Upper lobe of left lung (tissue), 6 donors: ENCODE measurements around the gene ATP8B3. TPM values are rescaled to one million over a fixed set of nuclear protein-coding genes. Genes with fewer than 3 reads are reported as not detected.
"Not testable (repeated sequence)": the region's sequence is repeated elsewhere in the genome, so short reads cannot be mapped to it uniquely, and the experiment has no call there.

Experiments
- ATAC-seq, 2 donors: fragments of 200-7000 bp; cut with Tn5 transposase; one replicate each; pipeline ENCODE4 v1.9.1; 2022; ENCODE audit warnings: mild to moderate bottlenecking in 2 of 2, moderate library complexity in 2 of 2; ENCODE audit not compliant: low FRiP score in 2 of 2
- DNase-seq, 2 donors: peaks; one replicate each; pipeline ENCODE4 v3.0.0-alpha.2; 2019 to 2020
- H3K27ac ChIP-seq, 4 donors: fragments of 200-600 bp; sonication (generic); one replicate each; pipeline ENCODE4 v1.5.1; 2016 to 2019
- H3K27me3 ChIP-seq, 4 donors: fragments of 200-600 bp; sonication (generic); one replicate each; pipeline ENCODE4 v1.5.1; 2017 to 2019
- H3K36me3 ChIP-seq, 4 donors: fragments of 200-600 bp; sonication (generic); one replicate each; pipeline ENCODE4 v1.5.1; 2016 to 2019
- H3K4me1 ChIP-seq, 4 donors: fragments of 200-600 bp; sonication (generic); one replicate each; pipeline ENCODE4 v1.5.1; 2018 to 2019
- H3K4me3 ChIP-seq, 4 donors: fragments of 200-600 bp; sonication (generic); one replicate each; pipeline ENCODE4 v1.5.1; 2017 to 2019; ENCODE audit warnings: mild to moderate bottlenecking in 2 of 4, moderate library complexity in 1 of 4
- H3K9me3 ChIP-seq, 4 donors: fragments of 200-600 bp; sonication (generic); one replicate each; pipeline ENCODE4 v1.5.1; 2018 to 2019
- EP300 ChIP-seq, 4 donors: sonication (generic); formaldehyde crosslinking; IDR thresholded peaks; one replicate each; pipeline ENCODE4 v1.5.1; 2017; ENCODE audit warnings: antibody characterized with exemption in 4 of 4, control low read depth in 2 of 4
- POLR2A ChIP-seq, 4 donors: fragments of 450-650 bp; IDR thresholded peaks; one replicate each; pipeline ENCODE4 v1.5.1; 2016 to 2017; ENCODE audit warnings: antibody characterized with exemption in 4 of 4, mild to moderate bottlenecking in 2 of 4
- POLR2AphosphoS5 ChIP-seq, 2 donors: sonication (generic); formaldehyde crosslinking; IDR thresholded peaks; one replicate each; pipeline ENCODE4 v1.5.1; 2017; ENCODE audit warnings: antibody characterized with exemption in 2 of 2
- WGBS, 2 donors: methylation state at CpG; one replicate each; pipeline ENCODE4 v1.1.5; 2017 to 2018; 5-methylcytosine and 5-hydroxymethylcytosine counted together
- total RNA-seq, 6 donors: library from RNA; depleted of rRNA in 4 of 6; stranded (reverse); fragments of >200 nt in 4 of 6; gene quantifications; one replicate each; pipeline versions ENCODE4 v1.1.0 to v1.2.1, GENCODE V29; 2016 to 2021
- TF ChIP-seq, protein P1 (sequence below), 6 experiments: fragments of 450-650 bp in 4 of 6; fragments of 200-600 bp in 2 of 6; sonication (generic) in 2 of 6; IDR thresholded peaks; one replicate each; pipeline ENCODE4 v1.5.1; 2016 to 2019; ENCODE audit warnings: antibody characterized with exemption in 6 of 6
- donor health status: DM: no; HTN: no; CAD: no; lungs with moderate emphysema.
- donor health status: DM: no; HTN: yes; CAD: no; lungs with severe emphysema.

The ATP8B3 gene
- total RNA-seq, 6 donors from 2014 or later, result under 0.01 to 6.2 (median 1.1) TPM

DNA sequence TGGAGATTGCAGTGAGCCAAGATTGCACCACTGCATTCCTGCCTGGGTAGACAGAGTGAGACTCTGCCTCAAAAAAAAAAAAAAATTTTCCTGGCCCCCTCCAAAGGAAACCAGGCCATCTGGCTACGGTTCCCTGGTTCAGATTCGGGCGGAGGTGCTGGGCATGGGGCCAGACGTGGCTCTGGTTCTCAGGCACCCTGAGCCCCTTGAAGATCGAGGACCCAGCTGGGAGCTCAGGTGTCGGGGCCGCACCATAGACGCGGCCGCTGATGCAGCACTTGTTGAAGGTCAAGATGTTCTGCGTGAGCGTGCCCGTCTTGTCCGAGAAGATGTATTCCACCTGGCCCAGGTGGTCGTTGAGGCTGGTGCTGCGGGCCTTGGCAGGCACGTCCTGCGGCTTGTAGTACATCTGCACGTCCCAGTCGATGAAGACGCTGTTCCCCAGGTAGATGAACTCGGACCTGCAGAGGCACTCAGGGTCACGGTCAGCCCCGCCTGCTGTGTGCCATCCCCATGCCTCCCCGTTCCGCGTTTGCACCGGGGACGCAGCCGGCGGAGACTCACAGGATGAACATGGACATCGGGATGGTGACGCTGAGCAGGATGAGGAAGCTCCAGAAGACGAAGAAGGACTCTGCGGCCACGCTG lies 12.3 kb downstream of the ATP8B3 start:
- 85 to 87% methylated on average over 29 to 36 of the region's 36 CpGs for WGBS, 2 donors
- TF ChIP-seq, protein P1, sequence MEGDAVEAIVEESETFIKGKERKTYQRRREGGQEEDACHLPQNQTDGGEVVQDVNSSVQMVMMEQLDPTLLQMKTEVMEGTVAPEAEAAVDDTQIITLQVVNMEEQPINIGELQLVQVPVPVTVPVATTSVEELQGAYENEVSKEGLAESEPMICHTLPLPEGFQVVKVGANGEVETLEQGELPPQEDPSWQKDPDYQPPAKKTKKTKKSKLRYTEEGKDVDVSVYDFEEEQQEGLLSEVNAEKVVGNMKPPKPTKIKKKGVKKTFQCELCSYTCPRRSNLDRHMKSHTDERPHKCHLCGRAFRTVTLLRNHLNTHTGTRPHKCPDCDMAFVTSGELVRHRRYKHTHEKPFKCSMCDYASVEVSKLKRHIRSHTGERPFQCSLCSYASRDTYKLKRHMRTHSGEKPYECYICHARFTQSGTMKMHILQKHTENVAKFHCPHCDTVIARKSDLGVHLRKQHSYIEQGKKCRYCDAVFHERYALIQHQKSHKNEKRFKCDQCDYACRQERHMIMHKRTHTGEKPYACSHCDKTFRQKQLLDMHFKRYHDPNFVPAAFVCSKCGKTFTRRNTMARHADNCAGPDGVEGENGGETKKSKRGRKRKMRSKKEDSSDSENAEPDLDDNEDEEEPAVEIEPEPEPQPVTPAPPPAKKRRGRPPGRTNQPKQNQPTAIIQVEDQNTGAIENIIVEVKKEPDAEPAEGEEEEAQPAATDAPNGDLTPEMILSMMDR (IDR thresholded peaks at IDR 0.05), result no peak
- TF ChIP-seq EP300 (IDR thresholded peaks at IDR 0.05) (no peak), POLR2AphosphoS5 (IDR thresholded peaks at IDR 0.05) (no peak), POLR2A (IDR thresholded peaks at IDR 0.05) (no peak)
- ATAC-seq (no peak), DNase-seq (peak in 1 of 2 donors; percentile 81)
- Histone ChIP-seq H3K27ac (no peak overlapping the region), H3K4me1 (peaks cover 5 to 9% (median 6%) of the 10 kb centered on the region in 4 donors), H3K9me3 (no peaks in the 10 kb centered on the region), H3K27me3 (peaks cover 0 to 12% (median 0%) of the 10 kb centered on the region in 4 donors), H3K36me3 (no peaks in the 10 kb centered on the region), H3K4me3 (no peak overlapping the region)

DNA sequence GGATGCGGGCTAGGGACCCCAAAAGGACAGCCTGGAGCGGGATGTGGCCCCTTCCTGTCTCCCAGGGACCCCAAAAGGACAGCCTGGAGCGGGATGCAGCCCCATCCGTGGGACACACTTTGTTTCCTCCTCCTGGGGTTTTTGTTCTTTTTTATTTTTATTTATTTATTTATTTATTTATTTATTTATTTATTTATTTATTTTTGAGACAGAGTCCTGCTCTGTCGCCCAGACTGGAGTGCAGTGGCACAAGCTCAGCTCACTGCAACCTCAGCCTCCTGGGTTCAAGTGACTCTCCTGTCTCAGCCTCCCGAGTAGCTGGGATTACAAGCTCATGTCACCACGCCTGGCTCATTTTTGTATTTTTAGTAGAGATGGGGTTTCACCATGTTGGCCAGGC lies 14.8 kb downstream of the ATP8B3 start:
- H3K9me3 ChIP-seq, H3K4me3 ChIP-seq, DNase-seq, H3K27ac ChIP-seq, ATAC-seq, H3K36me3 ChIP-seq, H3K4me1 ChIP-seq: not testable (repeated sequence)
- 87 to 89% methylated on average over 7 of the region's 7 CpGs for WGBS, 2 donors
- peaks cover 0 to 12% (median 0%) of the 10 kb centered on the region in 4 donors for H3K27me3 ChIP-seq

DNA sequence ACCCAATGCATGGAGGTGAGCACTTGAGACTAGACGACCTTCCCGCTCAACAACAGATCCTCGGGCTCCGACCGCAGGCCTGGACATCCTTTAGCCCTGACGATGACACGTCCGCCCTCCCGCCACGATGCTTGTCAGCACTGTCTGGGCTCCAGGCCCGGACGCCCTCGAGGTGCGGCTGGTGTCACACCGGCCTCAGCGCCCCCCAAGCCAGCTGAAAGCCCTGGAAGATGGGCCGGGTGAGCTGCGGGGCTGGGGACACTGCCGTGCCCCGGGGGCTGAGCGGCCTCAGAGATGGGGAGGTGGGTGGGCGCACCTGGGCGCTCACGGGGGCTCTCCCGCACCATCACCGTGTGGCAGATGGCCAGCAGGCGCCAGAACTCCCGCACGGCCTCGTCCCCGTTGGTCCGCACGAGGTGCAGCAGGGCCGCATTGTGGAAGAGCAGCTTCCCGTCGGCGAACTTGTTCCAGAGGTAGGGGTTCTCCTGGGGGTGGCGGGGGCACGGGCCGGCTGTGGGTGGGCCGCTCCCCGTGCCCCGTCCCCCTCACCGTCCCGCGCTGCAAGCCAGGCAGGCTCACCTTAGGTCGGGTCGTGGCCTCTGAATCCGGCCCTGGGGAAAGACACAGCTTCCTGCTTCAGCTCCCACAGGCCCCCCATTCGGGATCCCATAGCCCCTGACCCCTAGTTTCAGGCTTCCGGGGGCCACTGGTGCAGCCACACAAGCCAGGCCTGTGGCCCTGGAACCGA lies 15.5 kb downstream of the ATP8B3 start:
- Histone ChIP-seq H3K27me3 (peaks cover 0 to 12% (median 0%) of the 10 kb centered on the region in 4 donors), H3K4me1 (peaks cover 5 to 9% (median 6%) of the 10 kb centered on the region in 4 donors), H3K27ac (no peak overlapping the region), H3K4me3 (no peak overlapping the region), H3K9me3 (no peaks in the 10 kb centered on the region), H3K36me3 (no peaks in the 10 kb centered on the region)
- DNase-seq (no peak), ATAC-seq (peak in 1 of 2 donors; percentile 25)
- TF ChIP-seq POLR2AphosphoS5 (IDR thresholded peaks at IDR 0.05) (no peak), POLR2A (IDR thresholded peaks at IDR 0.05) (no peak), EP300 (IDR thresholded peaks at IDR 0.05) (no peak)
- TF ChIP-seq, protein P1 (IDR thresholded peaks at IDR 0.05), result no peak
- 67% methylated on average over 27 of the region's 52 CpGs; no CpG with 5 or more reads in 1 of the 2 donors for WGBS, 2 donors

DNA sequence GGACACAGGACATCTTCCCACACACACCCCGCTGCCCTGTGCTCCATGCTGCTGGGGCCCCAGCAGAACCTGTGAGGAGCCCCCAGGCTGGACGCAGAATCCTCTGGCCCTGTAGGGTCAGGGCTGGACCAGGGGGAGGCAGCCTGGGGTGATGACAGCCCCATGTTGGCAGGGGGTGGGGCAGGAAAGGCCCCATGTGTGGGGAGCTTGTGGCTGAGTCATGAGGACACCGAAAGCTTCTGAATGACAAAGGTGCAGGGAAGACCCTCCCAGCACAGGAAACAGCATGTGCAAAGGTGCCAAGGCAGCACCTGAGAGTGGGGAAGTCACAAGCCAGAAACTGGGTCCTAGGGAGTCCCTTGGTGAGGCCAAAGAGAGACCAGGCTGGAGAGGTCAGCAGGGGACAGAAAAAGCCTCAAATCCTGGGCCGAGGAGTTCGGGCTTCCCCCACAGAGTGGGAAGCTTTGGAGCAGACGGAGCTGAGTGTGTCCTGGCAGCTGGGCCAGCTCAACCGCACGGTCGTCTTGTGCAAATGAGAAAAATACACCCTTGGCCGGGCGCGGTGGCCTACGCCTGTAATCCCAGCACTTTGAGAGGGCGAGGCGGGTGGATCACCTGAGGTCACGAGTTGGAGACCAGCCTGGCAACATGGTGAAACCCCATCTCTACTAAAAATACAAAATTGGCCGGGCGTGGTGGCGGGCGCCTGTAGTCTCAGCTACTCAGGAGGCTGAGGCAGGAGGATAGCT lies 17.5 kb downstream of the ATP8B3 start:
- Histone ChIP-seq H3K4me1 (peaks cover 5 to 13% (median 8%) of the 10 kb centered on the region in 4 donors), H3K4me3 (no peak overlapping the region), H3K36me3 (no peaks in the 10 kb centered on the region), H3K9me3 (no peaks in the 10 kb centered on the region), H3K27me3 (peaks cover 0 to 12% (median 2%) of the 10 kb centered on the region in 4 donors), H3K27ac (no peak overlapping the region)
- ATAC-seq, result no peak
- TF ChIP-seq POLR2A (IDR thresholded peaks at IDR 0.05) (no peak), POLR2AphosphoS5 (IDR thresholded peaks at IDR 0.05) (no peak), EP300 (IDR thresholded peaks at IDR 0.05) (no peak)
- TF ChIP-seq, protein P1 (IDR thresholded peaks at IDR 0.05), result no peak
- WGBS, 2 donors, result 75 to 80% methylated on average over 19 to 20 of the region's 20 CpGs
- peak in 1 of 2 donors; percentile 43 for DNase-seq

DNA sequence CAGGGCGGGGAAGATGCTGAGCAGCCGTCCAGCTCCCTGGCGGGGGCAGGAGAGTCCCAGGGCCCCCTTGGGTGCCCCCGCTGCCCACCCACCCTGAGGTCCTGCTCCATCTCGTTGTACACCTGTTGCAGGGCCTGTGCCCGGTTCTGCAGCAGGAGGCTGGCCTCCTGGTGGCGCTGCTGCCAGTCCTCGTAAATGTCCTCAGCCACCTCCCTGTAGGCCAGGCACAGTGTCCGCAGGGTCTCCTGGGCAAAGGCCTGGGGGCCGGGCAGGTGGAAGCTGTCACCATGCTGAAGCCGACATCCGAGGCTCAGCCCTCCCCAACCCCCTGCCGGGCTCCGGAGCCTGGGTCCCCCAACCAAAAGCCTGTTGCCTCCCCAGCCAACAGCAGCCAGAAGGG lies 20.2 kb downstream of the ATP8B3 start:
- H3K27me3 ChIP-seq, result peaks cover 0 to 14% (median 6%) of the 10 kb centered on the region in 4 donors
- no peaks in the 10 kb centered on the region for H3K9me3 ChIP-seq
- WGBS, 2 donors, result 67 to 79% methylated on average over 4 to 14 of the region's 14 CpGs
- H3K27ac ChIP-seq, result no peak overlapping the region
- no peak for ATAC-seq
- TF ChIP-seq POLR2AphosphoS5 (IDR thresholded peaks at IDR 0.05) (no peak), EP300 (IDR thresholded peaks at IDR 0.05) (no peak), POLR2A (IDR thresholded peaks at IDR 0.05) (no peak)
- TF ChIP-seq, protein P1 (IDR thresholded peaks at IDR 0.05), result no peak
- no peak overlapping the region for H3K4me3 ChIP-seq
- H3K36me3 ChIP-seq, result no peaks in the 10 kb centered on the region
- H3K4me1 ChIP-seq, result peaks cover 5 to 23% (median 15%) of the 10 kb centered on the region in 4 donors
- DNase-seq, result no peak
